Neural cell (in vitro differentiated cells): ENCODE measurements around the gene MLEC.

Source experiments
- EZH2 ChIP-seq: fragments of 200-600, 300-800 bp; shearing (Covaris generic), sonication (generic); IDR thresholded peaks from 2 replicates; pipeline ENCODE4 v1.6.1; 2014; ENCODE audit warnings: antibody characterized with exemption, low read length, borderline replicate concordance, mild to moderate bottlenecking; ENCODE audit not compliant: insufficient read depth, poor library complexity, severe bottlenecking
- TAF1 ChIP-seq: IDR thresholded peaks from 2 replicates; pipeline ENCODE4 v1.6.1; 2012; ENCODE audit warnings: low read depth
- TF ChIP-seq, protein P1 (sequence below): IDR thresholded peaks from 2 replicates; pipeline ENCODE4 v1.6.1; 2012; ENCODE audit warnings: borderline replicate concordance
- TF ChIP-seq, protein P2 (sequence below): fragments of 450-650 bp; IDR thresholded peaks from 2 replicates; pipeline ENCODE4 v1.5.1; 2014; ENCODE audit warnings: antibody characterized with exemption, mild to moderate bottlenecking, moderate library complexity; ENCODE audit not compliant: poor library complexity, severe bottlenecking

DNA sequence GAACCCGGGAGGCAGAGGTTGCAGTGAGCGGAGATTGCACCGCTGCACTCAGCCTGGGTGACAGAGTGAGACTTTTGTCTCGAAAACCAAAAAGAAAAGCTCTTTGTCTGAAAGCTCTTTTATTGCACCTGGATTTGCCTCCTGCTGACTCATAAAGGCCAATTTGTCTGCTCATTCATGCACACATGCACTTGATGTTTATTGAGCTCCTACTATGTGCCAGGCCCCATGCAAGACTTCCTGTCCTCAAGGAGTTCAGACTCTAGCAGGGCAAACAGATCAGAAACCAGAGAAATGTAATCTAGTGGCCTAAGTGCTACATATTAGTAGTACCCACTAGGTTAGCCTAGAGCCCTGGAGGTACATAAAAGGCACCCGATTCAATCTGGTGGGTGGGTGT, 16.3 kb upstream of the MLEC start:
- TF ChIP-seq TAF1 (no peak), EZH2 (no peak)
- TF ChIP-seq, protein P1, sequence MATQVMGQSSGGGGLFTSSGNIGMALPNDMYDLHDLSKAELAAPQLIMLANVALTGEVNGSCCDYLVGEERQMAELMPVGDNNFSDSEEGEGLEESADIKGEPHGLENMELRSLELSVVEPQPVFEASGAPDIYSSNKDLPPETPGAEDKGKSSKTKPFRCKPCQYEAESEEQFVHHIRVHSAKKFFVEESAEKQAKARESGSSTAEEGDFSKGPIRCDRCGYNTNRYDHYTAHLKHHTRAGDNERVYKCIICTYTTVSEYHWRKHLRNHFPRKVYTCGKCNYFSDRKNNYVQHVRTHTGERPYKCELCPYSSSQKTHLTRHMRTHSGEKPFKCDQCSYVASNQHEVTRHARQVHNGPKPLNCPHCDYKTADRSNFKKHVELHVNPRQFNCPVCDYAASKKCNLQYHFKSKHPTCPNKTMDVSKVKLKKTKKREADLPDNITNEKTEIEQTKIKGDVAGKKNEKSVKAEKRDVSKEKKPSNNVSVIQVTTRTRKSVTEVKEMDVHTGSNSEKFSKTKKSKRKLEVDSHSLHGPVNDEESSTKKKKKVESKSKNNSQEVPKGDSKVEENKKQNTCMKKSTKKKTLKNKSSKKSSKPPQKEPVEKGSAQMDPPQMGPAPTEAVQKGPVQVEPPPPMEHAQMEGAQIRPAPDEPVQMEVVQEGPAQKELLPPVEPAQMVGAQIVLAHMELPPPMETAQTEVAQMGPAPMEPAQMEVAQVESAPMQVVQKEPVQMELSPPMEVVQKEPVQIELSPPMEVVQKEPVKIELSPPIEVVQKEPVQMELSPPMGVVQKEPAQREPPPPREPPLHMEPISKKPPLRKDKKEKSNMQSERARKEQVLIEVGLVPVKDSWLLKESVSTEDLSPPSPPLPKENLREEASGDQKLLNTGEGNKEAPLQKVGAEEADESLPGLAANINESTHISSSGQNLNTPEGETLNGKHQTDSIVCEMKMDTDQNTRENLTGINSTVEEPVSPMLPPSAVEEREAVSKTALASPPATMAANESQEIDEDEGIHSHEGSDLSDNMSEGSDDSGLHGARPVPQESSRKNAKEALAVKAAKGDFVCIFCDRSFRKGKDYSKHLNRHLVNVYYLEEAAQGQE = no peak
- TF ChIP-seq, protein P2, sequence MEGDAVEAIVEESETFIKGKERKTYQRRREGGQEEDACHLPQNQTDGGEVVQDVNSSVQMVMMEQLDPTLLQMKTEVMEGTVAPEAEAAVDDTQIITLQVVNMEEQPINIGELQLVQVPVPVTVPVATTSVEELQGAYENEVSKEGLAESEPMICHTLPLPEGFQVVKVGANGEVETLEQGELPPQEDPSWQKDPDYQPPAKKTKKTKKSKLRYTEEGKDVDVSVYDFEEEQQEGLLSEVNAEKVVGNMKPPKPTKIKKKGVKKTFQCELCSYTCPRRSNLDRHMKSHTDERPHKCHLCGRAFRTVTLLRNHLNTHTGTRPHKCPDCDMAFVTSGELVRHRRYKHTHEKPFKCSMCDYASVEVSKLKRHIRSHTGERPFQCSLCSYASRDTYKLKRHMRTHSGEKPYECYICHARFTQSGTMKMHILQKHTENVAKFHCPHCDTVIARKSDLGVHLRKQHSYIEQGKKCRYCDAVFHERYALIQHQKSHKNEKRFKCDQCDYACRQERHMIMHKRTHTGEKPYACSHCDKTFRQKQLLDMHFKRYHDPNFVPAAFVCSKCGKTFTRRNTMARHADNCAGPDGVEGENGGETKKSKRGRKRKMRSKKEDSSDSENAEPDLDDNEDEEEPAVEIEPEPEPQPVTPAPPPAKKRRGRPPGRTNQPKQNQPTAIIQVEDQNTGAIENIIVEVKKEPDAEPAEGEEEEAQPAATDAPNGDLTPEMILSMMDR = no peak
